DND-41 (cell line): Measurements from ENCODE around the gene CPE.

Experiments used
- EZH2 ChIP-seq: IDR thresholded peaks from 3 replicates; pipeline ENCODE4 v1.6.1; 2012; ENCODE audit warnings: borderline replicate concordance, low read depth, mild to moderate bottlenecking, moderate library complexity, low read length, inconsistent platforms; ENCODE audit not compliant: severe bottlenecking
- TF ChIP-seq, protein P1 (sequence below): IDR thresholded peaks from 2 replicates; pipeline ENCODE4 v1.5.1; 2012; ENCODE audit warnings: borderline replicate concordance, low read length, moderate library complexity, mild to moderate bottlenecking; ENCODE audit not compliant: poor library complexity, severe bottlenecking; ENCODE audit errors: extremely low read depth

DNA sequence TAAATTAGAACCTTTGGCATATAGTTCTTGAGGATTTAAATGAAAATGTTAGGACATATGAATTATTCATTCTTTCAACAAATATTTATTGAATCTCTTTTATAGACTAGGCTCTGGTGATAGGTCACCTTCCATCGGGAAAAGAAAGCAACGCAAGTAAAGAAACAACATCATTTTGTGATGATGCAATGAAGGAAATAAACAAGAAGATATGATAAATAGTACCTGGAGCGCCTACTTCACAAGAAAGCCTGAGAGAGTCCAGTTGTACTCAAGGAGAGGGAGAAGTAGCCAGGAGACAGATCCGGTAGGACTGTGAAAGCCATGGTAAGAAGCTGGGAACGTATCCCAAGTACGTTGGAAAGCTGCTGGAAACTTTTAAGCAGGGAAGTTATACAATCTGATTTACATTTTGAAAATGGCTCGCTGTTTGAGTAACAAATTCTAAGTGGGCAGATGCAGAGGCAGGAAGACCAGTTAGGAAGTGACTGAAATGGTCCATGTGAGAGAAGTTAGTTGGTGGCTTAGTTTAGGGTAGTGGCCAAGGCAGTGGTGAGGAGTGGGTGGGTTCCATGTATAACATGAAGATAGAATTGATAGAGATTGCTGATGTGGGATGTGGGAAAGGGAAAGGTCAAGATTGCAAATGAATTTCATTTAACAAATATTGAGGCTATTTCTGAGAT, 17.7 kb upstream of the CPE start:
- TF ChIP-seq, protein P1, sequence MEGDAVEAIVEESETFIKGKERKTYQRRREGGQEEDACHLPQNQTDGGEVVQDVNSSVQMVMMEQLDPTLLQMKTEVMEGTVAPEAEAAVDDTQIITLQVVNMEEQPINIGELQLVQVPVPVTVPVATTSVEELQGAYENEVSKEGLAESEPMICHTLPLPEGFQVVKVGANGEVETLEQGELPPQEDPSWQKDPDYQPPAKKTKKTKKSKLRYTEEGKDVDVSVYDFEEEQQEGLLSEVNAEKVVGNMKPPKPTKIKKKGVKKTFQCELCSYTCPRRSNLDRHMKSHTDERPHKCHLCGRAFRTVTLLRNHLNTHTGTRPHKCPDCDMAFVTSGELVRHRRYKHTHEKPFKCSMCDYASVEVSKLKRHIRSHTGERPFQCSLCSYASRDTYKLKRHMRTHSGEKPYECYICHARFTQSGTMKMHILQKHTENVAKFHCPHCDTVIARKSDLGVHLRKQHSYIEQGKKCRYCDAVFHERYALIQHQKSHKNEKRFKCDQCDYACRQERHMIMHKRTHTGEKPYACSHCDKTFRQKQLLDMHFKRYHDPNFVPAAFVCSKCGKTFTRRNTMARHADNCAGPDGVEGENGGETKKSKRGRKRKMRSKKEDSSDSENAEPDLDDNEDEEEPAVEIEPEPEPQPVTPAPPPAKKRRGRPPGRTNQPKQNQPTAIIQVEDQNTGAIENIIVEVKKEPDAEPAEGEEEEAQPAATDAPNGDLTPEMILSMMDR, result no peak
- TF ChIP-seq EZH2, result no peak
